HG02981 (cell line): ENCODE results near the gene MBD3L1.

Source experiments
- ATAC-seq: cut with Tn5 transposase; IDR thresholded peaks from one replicate; pipeline ENCODE4 v1.9.1; 2021; ENCODE audit warnings: mild to moderate bottlenecking, moderate library complexity; ENCODE audit not compliant: unreplicated experiment

The MBD3L1 gene

DNA sequence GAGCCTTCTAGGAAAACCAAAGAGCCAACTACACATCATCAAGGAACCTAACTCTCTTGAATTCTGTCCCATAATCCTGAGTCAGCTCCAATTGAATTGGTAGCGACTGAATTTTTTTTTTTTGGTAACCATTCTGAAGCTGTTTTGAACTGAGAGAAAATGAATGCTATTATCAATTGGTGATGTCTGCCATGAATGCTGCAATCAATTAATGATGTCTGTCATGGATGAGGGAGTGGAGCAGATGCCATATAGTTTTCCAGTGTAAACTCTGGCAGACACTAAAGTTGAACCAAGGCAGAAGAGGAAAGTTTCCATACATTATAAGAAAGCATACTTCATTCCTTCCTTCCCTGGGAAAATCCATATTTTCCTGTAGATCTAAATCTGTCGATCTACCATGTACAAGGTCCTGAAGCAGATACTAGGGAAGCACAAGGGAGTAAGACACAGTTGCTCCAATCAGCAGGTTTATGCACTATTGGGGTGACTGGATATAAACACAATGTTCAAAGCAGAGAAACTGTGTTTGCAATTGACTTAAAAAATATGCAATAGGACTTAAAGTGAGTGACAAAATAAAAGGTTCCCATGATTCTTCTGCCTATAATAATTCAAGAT, 48.8 kb downstream of the MBD3L1 start:
- ATAC-seq, result no peak

DNA sequence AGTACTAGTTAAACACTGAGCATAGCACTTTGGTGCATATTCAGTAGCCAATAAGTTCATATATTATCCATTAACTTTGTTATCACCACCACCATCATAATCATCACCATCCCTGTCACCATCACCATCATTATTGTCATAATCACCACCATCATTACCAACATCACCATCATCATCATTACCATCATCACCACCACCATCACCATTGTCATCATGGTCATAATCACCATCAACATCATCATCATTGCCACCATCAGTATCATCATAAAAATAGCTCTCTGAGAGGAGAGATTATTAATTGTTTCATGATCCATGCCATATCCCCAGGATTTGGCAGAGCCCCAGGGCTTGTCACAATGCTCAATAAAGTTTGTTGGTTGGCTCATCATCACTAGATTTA, 49.3 kb downstream of the MBD3L1 start:
- no peak for ATAC-seq

DNA sequence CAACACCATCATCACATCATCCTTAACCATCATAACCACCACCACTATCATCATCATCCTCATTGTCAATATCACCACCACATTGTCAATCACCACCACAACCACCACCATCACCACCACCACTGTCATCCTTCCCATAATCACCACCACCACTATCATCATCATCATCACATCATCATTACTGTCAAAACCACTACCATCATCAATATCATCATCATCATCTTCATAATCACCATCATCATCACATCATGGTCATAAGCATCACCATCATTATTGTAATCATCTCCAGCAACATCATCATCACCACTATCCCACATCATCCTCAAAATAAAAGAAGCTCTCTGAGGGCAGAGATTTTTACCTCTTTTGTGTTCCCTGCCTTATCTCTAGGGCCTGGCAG, 52.2 kb downstream of the MBD3L1 start:
- ATAC-seq, result no peak

DNA sequence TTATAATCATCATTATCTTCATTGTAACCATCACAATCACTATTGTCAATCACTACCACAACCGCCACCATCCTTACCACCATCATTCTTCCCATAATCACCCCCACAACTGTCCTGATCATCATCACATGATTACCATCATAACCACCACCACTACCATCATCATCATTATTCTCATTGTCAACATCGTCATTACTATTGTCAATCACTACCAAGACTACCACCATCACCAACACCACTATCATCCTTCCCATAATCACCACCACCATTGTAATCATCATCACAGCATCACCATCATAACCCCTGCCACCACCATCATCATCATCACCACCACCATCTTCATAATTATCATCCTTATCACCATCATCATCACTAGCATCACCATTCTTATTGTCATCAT, 55.2 kb downstream of the MBD3L1 start:
- no peak for ATAC-seq

DNA sequence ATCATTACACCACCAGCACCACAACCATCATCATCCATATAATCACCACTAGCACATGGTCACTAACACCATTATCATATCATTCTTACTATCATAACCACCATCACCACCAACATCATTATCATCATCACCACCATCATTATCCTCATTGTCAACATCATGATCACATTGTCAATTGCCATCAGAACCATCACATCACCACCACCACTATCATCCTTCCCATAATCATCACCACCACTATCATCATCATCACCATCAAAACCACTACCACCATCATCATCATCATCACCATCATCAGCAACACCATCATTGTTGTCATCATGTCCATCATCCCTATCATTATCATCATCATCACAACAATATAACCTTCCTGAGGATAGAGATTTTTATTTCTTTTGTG, 58.1 kb downstream of the MBD3L1 start:
- ATAC-seq, result no peak
